ENCODE data around the gene UPK1A.
"Not testable (repeated sequence)": the region's sequence is repeated elsewhere in the genome, so short reads cannot be mapped to it uniquely, and the experiment has no call there.

UPK1A gene

GRCh38 chr19:35718345-35719041, 52.2 kb downstream of the UPK1A start:
- DNase-seq (ENCODE audit: low read depth) = no peak

- DNase-seq (ENCODE audit: low read depth) = no peak
Observed at GRCh38 chr19:35719402-35720162, 53.3 kb downstream of the UPK1A start.

GRCh38 chr19:35720163-35720524, 53.8 kb downstream of the UPK1A start:
- no peak for DNase-seq (ENCODE audit: low read depth)

DNA sequence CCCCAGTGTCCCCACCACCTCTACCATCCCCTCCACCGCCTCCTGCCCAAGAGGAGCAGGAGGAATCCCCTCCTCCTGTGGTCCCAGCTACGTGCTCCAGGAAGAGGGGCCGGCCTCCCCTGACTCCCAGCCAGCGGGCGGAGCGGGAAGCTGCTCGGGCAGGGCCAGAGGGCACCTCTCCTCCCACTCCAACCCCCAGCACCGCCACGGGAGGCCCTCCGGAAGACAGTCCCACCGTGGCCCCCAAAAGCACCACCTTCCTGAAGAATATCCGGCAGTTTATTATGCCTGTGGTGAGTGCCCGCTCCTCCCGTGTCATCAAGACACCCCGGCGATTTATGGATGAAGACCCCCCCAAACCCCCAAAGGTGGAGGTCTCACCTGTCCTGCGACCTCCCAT, 54.3 kb downstream of the UPK1A start:
- DNase-seq (ENCODE audit: low read depth) = no peak

- no peak for DNase-seq (ENCODE audit: low read depth)
Observed at GRCh38 chr19:35721374-35721773, 55.1 kb downstream of the UPK1A start.

DNA sequence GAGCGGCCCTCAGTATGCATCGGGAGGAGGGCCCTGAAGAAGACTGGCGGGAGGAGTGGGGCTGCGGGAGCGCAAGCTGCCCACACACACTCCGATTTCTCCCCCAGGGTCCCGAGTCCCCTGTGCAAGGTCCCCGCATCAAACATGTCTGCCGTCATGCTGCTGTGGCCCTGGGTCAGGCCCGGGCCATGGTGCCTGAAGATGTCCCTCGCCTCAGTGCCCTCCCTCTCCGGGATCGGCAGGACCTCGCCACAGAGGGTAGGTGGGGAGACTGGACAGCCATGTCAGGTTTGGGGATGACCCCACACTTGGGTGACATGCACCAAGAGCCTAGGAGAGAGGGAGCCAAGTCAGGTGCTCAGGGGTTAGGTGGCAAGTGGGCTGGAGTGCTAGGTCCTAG, 56.1 kb downstream of the UPK1A start:
- no peak for DNase-seq (ENCODE audit: low read depth)

GRCh38 chr19:35722897-35723296, 56.6 kb downstream of the UPK1A start:
- no peak for DNase-seq (ENCODE audit: low read depth)

DNA sequence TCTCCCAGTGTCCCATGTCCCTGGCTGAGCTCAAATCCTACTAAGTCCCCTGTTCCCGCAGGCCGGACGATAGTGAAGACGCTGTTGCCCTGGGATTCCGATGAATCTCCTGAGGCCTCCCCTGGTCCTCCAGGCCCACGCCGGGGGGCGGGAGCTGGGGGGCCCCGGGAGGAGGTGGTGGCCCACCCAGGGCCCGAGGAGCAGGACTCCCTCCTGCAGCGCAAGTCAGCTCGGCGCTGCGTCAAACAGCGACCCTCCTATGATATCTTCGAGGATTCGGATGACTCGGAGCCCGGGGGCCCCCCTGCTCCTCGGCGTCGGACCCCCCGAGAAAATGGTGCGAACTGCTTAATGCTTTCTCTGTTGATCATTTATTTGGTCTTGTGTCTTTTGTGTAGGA, 57.4 kb downstream of the UPK1A start:
- DNase-seq (ENCODE audit: low read depth) = no peak

- DNase-seq (ENCODE audit: low read depth) = not testable (repeated sequence)
Observed at GRCh38 chr19:35724132-35724531, 57.8 kb downstream of the UPK1A start.

GRCh38 chr19:35724560-35724959, 58.2 kb downstream of the UPK1A start:
- DNase-seq (ENCODE audit: low read depth) = no peak

- no peak for DNase-seq (ENCODE audit: low read depth)
Observed at GRCh38 chr19:35725216-35725861, 59.0 kb downstream of the UPK1A start.

DNA sequence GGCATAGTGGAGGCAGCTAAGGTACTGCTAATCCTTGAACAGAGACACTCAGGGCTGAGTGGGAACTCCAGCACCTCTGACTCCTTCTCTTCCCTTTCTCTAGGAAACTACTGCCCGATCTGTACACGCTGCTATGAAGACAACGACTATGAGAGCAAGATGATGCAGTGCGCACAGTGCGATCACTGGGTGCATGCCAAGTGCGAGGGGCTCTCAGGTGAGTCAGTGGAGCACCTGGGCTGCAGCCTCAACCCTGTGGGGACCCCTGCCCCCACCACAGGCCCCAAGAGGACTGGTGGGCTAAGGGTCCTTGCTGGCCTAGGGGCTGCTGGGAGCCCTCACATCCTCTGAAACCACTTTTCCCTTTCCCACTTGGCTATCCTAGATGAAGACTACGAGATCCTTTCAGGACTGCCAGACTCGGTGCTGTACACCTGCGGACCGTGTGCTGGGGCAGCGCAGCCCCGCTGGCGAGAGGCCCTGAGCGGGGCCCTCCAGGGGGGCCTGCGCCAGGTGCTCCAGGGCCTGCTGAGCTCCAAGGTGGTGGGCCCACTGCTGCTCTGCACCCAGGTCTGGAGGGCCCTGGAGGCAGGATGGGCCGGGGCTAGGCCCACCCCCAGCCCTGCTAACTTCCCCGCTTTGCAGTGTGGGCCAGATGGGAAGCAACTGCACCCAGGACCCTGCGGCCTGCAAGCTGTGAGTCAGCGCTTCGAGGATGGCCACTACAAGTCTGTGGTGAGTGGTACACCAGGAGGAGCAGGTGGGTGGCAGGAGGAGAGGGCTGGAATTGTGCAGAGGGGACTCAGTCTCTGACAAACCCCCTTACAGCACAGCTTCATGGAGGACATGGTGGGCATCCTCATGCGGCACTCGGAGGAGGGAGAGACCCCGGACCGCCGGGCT, 61.0 kb downstream of the UPK1A start:
- no peak for DNase-seq (ENCODE audit: low read depth)

All from stimulated activated CD8-positive, alpha-beta memory T cell treated with anti-CD3 and anti-CD28 coated beads, Interleukin-7, amount 100 ng/mL, for 24 hours (primary cell).